ENCODE data around the gene NPW.

The NPW gene

DNA sequence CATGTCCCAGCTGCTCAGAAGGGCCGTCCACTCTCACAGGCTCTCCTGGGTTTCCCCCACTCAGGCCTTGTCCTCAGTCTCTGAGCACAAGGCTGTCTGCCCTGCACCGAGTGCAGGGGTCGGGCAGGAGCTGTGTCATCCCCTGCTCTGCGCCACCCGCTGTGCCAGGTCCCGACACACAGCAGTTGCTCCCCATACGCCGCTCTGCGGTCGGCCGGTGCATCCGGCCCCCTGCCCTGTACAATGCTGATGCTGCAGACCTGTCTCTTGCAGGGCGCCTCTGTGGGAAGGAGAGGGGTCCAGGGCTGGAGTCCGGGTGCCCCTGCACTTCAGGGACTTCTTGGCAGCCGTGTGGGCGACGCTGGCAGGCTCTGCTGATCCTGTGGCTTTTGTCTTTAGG is 34.3 kb downstream of the NPW start:
- no peak for DNase-seq (ENCODE audit: low spot score)

DNA sequence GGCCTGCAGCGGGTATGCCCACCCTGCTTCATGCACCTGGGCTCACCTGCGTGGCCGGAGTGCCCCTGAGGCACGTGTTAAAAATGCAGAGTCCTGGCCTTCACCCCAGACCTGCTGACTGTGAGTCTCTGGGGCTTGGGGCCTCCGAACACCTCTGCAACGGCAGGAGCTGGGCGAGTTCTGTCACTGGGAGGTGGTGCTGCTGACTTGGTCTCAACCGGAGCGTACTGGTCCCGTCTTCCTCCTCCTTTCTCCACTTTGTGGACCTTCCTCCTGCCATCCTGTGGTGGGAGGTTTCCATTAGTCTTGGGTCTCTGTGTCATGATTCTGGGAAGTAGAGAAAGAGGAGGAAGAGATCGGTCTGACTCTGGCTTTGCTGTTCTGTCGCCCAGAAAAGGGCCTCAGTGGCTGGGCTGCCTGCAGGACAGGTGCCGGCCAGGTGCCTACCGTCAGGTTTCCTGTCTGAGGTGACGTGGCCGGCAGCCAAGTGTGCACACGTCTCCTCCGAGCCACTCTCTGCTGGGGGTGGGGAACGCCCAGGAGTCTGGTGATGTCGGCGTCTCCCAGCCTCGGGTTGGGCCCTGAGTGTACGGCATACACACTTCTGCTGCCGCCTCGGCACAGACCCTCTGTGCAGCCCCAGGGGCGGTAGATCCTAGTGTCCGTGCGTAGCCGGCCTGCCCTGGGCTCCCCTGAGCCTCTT is 35.1 kb downstream of the NPW start:
- DNase-seq (ENCODE audit: low spot score), result no peak

DNA sequence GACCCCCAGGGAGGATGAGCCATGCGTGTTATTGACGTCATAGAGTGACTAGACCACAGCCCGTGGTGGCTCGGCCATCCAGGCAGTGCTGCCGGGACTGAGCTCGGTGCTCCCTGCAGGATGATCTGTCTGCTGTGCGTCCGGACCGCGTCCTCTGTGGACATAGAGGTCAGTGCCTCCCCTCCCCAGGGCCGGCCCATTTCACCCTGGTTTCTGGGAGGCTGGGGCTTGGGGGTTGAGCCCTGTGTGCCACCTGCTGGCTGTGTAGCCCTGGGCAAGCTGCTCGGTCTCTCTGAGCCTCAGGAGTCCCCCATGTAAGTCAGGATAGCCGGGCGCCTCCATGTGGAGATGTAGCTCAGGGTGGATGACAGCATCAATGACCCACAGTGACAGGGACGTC is 36.5 kb downstream of the NPW start:
- no peak for DNase-seq (ENCODE audit: low spot score)

DNA sequence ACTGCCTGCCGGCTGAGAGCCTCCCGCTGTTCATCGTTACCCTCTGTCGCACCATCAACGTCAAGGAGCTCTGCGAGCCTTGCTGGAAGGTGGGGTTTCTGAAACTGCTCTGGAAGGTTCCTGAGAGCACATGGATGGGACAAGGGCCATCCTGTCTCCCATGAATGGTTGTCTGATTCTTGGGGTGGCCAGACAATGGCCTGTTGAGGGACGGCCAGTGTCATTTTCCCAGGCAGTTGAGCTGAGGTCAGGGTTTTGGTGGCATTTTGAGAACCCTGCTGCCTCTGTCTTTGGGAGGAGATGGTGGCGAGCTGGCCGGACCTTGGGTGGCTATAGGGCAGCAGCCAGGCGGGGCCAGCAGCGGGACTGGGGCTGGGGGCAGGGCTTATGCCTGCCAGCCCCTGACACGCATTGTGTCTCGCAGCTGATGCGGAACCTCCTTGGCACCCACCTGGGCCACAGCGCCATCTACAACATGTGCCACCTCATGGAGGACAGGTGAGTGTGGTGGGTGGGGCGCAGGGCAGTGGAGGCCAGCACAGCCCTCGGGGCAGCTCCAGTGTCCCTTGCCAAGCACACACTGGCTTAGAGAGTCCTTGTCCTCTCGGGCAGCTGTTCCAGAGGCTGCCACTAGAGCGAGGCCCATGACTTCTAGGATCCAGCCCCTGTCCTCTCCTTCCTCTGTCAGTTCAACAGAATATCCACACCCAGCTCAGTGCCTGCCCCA is 37.3 kb downstream of the NPW start:
- DNase-seq (ENCODE audit: low spot score), result no peak

DNA sequence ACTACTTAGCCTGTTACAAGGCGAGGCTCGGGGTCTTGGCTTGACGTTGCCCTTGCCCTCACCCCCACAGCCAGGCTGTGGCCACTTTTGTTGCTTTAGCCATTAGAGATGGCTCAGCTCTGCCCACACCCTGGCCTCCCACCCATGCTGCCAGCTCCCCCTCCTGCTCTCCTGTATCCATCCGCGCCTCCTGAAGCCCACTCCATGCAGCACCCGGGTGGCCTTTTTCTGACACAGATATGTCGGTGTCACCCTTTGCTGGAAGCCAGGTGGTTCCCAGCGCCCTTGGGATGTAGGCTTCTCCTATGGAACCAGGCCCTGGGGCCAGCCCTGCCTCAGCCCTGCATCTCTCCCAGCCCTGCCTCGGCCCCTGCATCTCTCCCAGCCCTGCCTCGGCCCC is 37.9 kb downstream of the NPW start:
- DNase-seq (ENCODE audit: low spot score), result no peak

DNA sequence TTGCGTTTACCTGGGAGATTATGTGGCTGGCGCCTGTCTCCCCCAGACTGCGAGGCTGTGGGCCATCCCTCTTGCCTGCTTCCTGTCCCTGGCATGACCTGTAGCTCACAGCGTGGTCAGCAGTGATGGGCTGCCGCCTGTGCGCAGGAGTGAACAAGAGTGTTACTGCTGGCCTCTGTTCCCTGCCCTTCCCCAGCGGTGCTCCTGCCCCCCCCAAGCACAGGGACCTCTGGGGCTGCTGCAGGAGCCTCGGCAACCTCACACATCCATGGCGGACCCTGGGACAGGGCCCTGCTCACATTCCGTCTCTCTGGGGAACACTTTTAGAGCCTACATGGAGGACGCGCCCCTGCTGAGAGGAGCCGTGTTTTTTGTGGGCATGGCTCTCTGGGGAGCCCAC is 38.8 kb downstream of the NPW start:
- DNase-seq (ENCODE audit: low spot score), result no peak

DNA sequence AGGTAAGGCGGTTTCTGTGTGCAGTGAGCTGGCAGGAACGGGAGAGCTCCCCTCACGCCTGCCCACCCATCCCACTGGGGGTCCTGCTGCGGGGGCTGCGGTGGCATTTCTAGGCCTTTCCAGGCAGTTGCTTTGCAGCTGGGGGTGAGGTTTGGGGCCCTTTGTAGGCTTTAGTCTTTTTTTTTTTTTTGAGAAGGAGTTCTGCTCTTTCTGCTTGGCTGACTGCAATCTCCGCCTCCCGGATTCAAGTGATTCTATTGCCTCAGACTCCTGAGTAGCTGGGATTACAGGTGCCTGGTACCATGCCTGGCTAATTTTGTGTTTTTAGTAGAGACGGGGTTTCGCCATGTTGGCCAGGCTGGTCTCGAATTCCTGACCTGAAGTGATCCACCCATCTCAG is 39.3 kb downstream of the NPW start:
- DNase-seq (ENCODE audit: low spot score), result no peak

DNA sequence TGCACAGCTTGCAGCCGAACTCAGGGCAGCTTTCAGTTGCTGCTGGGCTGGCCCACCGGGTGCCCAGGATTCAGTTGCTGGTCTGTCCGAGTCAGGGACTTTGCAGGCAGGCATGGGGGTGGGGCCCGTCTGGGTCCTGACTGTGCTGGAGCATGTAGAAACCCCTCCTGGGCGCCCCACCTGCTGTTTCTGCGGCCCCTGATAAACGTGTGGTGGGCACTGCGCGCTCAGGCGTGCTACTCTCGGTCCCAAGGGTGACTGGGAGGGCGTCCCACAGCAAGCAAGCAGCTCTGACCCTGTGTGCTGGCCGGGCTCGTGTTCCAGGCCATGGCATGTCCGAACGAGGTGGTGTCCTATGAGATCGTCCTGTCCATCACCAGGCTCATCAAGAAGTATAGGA is 40.8 kb downstream of the NPW start:
- DNase-seq (ENCODE audit: low spot score), result no peak

DNA sequence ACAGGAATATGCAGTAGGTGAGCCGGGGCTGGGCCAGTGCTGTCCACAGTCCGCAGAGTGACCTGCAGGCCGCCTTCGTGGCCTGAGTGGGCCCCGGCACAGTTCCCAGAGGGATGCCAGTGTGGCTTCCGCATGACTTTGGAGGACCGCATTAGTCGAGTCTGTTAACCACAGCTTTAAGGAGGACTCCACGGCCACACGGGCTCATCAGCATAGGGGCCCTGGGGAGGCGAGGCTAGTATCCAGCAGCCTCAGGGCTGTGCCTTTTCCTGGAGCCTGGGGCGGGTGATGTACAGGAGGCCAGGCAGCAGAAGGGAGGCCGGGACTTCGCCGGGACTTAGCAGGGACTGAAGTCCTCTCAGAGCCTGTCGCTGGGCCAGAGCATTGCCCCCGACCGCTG is 41.4 kb downstream of the NPW start:
- DNase-seq (ENCODE audit: low spot score), result no peak

DNA sequence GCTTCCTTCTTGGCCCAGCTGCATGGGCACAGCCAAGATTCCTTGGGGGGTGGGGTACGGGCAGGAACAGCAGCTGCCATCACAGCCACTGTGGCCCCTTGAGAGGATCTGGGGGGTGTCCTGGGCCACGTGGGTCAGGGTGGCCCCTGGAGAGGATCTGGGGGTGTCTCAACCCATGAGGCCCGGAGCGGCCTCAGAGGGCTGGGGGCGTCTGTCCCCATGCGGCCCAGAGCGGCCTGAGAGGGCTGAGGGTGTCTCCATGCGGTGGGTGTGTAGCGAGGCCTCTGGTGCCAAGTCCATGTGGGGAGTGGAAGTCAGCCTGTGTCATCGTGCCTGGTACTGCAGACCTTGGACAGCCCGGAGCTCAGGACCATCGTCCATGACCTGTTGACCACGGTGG is 41.9 kb downstream of the NPW start:
- DNase-seq (ENCODE audit: low spot score), result no peak

DNA sequence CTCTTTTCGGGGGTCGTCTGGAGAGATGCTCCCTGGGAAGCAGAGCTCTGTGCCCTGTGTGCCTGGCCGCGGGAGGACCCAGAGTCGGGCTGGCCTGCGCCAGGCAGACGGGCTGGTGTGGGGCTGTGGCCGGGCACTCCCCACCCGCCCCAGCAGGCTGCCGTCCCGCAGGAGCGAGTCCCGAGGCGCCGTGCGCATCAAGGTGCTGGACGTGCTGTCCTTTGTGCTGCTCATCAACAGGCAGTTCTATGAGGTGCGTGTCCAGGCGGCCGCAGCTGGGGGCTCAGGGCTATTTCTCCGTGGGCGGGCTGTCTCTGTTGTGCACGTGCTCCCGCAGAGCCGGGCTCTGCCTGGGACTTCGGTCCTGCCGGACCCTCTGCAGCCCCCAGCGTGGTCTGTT is 43.2 kb downstream of the NPW start:
- DNase-seq (ENCODE audit: low spot score), result no peak

DNA sequence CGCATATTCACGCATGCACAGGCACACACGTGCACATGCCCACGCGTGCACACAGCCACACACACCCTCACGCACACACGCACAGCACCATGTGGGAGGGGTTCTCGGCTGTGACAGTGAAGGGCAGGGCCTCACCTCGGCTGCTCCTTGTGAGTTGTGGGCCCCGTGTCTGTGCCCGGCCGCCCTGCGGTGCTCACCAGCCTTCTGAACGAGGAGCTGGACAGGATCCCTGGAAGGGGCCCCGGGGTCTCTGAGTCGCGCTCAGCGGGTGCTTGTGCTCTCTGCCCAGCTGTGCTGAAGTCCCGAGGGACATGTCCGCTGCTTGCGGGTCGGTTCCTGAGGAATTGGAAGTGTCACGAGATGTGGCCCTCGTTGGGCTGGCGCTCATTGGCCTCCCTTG is 44.3 kb downstream of the NPW start:
- no peak for DNase-seq (ENCODE audit: low spot score)

DNA sequence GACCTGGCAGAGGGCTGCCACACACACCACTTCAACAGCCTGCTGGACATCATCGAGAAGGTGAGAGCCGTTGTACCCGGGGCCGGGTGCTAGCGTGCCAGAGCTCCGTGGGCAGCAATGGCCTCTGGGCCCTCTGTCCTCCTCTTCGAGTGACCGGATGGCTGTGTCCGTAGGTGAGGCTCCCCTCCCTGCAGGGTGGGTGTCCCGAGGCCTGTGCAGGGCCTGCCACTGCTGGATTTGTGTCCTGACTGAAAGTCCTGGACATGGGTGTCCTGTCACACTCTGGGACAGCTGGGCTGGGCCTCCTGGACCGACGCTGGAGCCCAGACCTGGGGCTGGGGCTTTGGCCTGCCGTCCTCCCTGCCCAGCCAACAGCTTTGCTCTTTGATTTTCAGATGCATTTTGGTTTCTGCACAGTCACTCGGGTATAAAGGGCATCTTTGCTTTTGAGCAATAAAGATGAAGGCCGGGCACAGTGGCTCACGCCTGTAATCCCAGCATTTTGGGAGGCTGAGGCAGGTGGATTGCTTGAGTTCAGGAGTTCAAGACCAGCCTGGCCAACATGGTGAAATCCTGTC is 44.9 kb downstream of the NPW start:
- no peak for DNase-seq (ENCODE audit: low spot score)

DNA sequence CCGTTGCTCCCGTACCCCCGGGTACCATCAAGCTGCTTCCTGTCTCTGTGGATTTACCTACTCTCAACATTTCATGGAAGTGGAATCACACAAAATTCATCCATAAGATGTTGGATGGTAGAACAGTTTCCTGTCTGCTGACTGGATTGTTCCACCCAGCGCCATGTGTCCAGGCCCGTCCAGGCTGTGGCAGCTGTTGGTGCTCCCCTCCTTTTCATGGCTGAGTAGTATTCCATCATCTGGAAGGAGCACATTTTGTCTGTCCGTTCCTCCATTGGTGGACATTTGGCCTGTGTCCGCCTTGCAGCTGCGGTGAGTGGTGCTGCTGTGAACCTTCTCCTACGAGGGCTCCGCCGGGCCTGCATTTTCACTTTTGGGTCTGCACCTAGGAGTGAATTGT is 46.6 kb downstream of the NPW start:
- no peak for DNase-seq (ENCODE audit: low spot score)
